Measurements from ENCODE around the gene AOPEP. TPM values are rescaled to one million over a fixed set of nuclear protein-coding genes. Genes with fewer than 3 reads are reported as not detected.

AOPEP gene
- total and polyA plus RNA-seq, 2 of the 13 experiments (the other 11 are each of a cell fraction or from before 2014, with no cell fraction given): 22.2 to 41.6 TPM

DNA sequence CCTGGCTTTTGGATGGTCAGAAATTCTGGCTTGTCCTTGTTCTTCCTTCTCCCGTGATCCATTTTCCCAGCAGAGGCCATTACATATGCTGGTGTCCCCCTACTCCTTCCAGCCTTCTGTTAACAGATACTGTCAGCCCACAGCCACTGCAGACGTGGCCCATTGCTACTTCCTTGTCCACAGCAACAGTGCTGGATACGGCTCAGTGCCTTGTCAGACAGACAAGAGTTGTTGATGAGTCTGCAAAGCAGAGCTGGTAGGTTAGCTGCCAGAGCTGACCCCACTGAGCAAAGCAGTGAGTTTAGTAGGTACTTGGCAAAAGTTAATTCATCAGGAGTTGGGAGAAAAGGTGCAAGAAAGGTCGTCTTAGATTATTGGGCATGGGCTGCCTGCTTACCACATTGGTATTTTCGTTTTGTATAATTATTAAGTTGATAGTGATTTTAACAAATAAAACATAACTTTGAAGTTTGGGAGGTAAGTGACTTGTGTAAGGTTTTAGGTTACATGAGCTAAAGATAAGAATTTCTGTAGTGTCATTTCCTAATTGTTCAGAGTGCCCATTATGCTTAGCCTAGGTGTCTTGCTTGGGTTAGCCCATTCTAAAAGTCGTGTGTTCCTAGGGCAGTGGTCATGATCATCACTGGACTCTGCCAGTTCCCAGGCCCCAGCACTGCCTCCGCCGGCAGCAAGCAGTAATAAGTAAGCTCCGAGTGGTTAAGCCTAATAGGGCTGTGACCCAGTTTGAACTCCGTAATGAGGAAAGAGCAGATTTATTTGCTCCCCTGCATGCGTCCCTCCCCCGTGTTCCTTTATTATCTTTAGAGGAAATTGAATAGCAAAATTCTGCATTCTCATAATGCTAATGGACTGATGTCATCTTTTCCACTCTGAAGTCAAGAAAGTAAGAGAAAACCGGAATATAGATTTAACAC is 299.0 kb downstream of the AOPEP start (continued):
- no peak for TF ChIP-seq FUBP1 (CRISPR knock-in tag; IDR thresholded peaks at IDR 0.05; ENCODE audit: borderline replicate concordance)
- no peak for TF ChIP-seq ZNF30 (CRISPR knock-in tag; IDR thresholded peaks at IDR 0.05)
- no peak for TF ChIP-seq SOX13 (IDR thresholded peaks at IDR 0.05)
- no peak for TF ChIP-seq SOX13 (CRISPR knock-in tag; conservative IDR thresholded peaks at IDR 0.05 in 1 of 2, IDR thresholded peaks at IDR 0.05 in 1 of 2)
- no peak for TF ChIP-seq ZNF280D (CRISPR knock-in tag; IDR thresholded peaks at IDR 0.05)
- TF ChIP-seq CC2D1A (CRISPR knock-in tag; IDR thresholded peaks at IDR 0.05): no peak
- TF ChIP-seq ZNF337 (CRISPR knock-in tag; IDR thresholded peaks at IDR 0.05; ENCODE audit: borderline replicate concordance, low read depth): no peak
- no peak for TF ChIP-seq ZNF75D (CRISPR knock-in tag; IDR thresholded peaks at IDR 0.05; ENCODE audit: borderline replicate concordance)
- no peak for TF ChIP-seq PBX3 (CRISPR knock-in tag; IDR thresholded peaks at IDR 0.05; ENCODE audit: borderline replicate concordance)
- TF ChIP-seq, protein P1, sequence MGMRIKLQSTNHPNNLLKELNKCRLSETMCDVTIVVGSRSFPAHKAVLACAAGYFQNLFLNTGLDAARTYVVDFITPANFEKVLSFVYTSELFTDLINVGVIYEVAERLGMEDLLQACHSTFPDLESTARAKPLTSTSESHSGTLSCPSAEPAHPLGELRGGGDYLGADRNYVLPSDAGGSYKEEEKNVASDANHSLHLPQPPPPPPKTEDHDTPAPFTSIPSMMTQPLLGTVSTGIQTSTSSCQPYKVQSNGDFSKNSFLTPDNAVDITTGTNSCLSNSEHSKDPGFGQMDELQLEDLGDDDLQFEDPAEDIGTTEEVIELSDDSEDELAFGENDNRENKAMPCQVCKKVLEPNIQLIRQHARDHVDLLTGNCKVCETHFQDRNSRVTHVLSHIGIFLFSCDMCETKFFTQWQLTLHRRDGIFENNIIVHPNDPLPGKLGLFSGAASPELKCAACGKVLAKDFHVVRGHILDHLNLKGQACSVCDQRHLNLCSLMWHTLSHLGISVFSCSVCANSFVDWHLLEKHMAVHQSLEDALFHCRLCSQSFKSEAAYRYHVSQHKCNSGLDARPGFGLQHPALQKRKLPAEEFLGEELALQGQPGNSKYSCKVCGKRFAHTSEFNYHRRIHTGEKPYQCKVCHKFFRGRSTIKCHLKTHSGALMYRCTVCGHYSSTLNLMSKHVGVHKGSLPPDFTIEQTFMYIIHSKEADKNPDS (CRISPR knock-in tag; IDR thresholded peaks at IDR 0.05): no peak
- TF ChIP-seq ATRX (CRISPR knock-in tag; IDR thresholded peaks at IDR 0.05; ENCODE audit: borderline replicate concordance): no peak
- TF ChIP-seq, protein P2, sequence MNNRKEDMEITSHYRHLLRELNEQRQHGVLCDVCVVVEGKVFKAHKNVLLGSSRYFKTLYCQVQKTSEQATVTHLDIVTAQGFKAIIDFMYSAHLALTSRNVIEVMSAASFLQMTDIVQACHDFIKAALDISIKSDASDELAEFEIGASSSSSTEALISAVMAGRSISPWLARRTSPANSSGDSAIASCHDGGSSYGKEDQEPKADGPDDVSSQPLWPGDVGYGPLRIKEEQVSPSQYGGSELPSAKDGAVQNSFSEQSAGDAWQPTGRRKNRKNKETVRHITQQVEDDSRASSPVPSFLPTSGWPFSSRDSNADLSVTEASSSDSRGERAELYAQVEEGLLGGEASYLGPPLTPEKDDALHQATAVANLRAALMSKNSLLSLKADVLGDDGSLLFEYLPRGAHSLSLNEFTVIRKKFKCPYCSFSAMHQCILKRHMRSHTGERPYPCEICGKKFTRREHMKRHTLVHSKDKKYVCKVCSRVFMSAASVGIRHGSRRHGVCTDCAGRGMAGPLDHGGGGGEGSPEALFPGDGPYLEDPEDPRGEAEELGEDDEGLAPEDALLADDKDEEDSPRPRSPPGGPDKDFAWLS (CRISPR knock-in tag; IDR thresholded peaks at IDR 0.05; ENCODE audit: borderline replicate concordance): no peak
- TF ChIP-seq ELF3 (CRISPR knock-in tag; IDR thresholded peaks at IDR 0.05): no peak; the same call in 1 of the 2 replicates
- TF ChIP-seq, protein P3, sequence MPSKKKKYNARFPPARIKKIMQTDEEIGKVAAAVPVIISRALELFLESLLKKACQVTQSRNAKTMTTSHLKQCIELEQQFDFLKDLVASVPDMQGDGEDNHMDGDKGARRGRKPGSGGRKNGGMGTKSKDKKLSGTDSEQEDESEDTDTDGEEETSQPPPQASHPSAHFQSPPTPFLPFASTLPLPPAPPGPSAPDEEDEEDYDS (CRISPR knock-in tag; IDR thresholded peaks at IDR 0.05): 0 out of 2 replicates have a peak, but pooled peaks have one; percentile 12
